Measurements from ENCODE around the gene COMMD10.
A peak's percentile ranks its signal among the peaks of the same experiment; 100 is the strongest.

Gene COMMD10

GRCh38 chr5:116216246-116216645 is 131.4 kb downstream of the COMMD10 start:
- DNase-seq (ENCODE audit: low read depth) = no peak

- DNase-seq (ENCODE audit: low read depth) = no peak
Observed at GRCh38 chr5:116225281-116225922, 140.6 kb downstream of the COMMD10 start.

- no peak for DNase-seq (ENCODE audit: low read depth)
Observed at GRCh38 chr5:116229131-116229689, 144.4 kb downstream of the COMMD10 start.

- DNase-seq (ENCODE audit: low read depth) = no peak
Observed at GRCh38 chr5:116231288-116231687, 146.5 kb downstream of the COMMD10 start.

- DNase-seq (ENCODE audit: low read depth) = no peak
Observed at GRCh38 chr5:116234681-116235080, 149.9 kb downstream of the COMMD10 start.

- DNase-seq (ENCODE audit: low read depth) = no peak
Observed at GRCh38 chr5:116237917-116238500, 153.2 kb downstream of the COMMD10 start.

GRCh38 chr5:116242343-116242742 is 157.5 kb downstream of the COMMD10 start:
- peak; percentile 21 for DNase-seq (ENCODE audit: low read depth)

- DNase-seq (ENCODE audit: low read depth) = no peak
Observed at GRCh38 chr5:116248432-116248831, 163.6 kb downstream of the COMMD10 start.

- no peak for DNase-seq (ENCODE audit: low read depth)
Observed at GRCh38 chr5:116249648-116250047, 164.8 kb downstream of the COMMD10 start.

- DNase-seq (ENCODE audit: low read depth) = no peak
Observed at GRCh38 chr5:116256717-116257116, 171.9 kb downstream of the COMMD10 start.

- no peak for DNase-seq (ENCODE audit: low read depth)
Observed at GRCh38 chr5:116265471-116265870, 180.6 kb downstream of the COMMD10 start.

GRCh38 chr5:116271446-116272025 is 186.7 kb downstream of the COMMD10 start:
- peak; percentile 3 for DNase-seq (ENCODE audit: low read depth)

- peak; percentile 42 for DNase-seq (ENCODE audit: low read depth)
Observed at GRCh38 chr5:116272281-116272941, 187.6 kb downstream of the COMMD10 start.

- no peak for DNase-seq (ENCODE audit: low read depth)
Observed at GRCh38 chr5:116273448-116274242, 188.8 kb downstream of the COMMD10 start.

GRCh38 chr5:116274251-116274650 is 189.4 kb downstream of the COMMD10 start:
- DNase-seq (ENCODE audit: low read depth) = no peak

GRCh38 chr5:116275282-116275681 is 190.5 kb downstream of the COMMD10 start:
- DNase-seq (ENCODE audit: low read depth) = no peak

- DNase-seq (ENCODE audit: low read depth) = no peak
Observed at GRCh38 chr5:116276952-116277351, 192.1 kb downstream of the COMMD10 start.

- no peak for DNase-seq (ENCODE audit: low read depth)
Observed at GRCh38 chr5:116280149-116280803, 195.5 kb downstream of the COMMD10 start.

GRCh38 chr5:116281309-116281708 is 196.5 kb downstream of the COMMD10 start:
- DNase-seq (ENCODE audit: low read depth) = no peak

GRCh38 chr5:116288524-116288923 is 203.7 kb downstream of the COMMD10 start:
- no peak for DNase-seq (ENCODE audit: low read depth)

- no peak for DNase-seq (ENCODE audit: low read depth)
Observed at GRCh38 chr5:116289276-116289675, 204.5 kb downstream of the COMMD10 start.

Measured in fibroblast of the conjunctiva (primary cell).